Epidermal melanocyte (primary cell): Measurements from ENCODE around the gene PDIA6.
"Not testable (repeated sequence)": the region's sequence is repeated elsewhere in the genome, so short reads cannot be mapped to it uniquely, and the experiment has no call there.

Experiments
- DNase-seq: peaks from one replicate; pipeline ENCODE4 v3.0.0; 2011; ENCODE audit warnings: low spot score; ENCODE audit not compliant: insufficient read length

The PDIA6 gene

DNA sequence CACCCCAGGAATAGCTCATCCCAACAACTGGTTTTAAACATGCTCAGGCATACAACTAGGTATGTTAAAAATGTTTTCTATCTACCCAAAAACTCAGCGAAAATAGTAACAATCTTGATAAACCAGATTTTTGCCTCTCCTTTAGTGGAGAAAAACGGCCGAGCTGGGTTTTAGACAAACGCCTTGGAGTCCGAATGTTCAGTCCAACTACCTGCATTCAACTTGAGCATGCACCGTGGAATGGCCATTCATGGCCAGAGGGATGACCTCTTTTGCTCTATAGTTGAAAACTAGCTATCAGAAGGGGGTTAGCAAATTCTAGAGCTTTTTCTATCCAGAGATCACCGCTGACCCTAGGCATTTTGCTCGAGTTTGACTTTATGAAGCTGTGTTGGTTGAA lies 30.8 kb downstream of the PDIA6 start:
- no peak for DNase-seq

DNA sequence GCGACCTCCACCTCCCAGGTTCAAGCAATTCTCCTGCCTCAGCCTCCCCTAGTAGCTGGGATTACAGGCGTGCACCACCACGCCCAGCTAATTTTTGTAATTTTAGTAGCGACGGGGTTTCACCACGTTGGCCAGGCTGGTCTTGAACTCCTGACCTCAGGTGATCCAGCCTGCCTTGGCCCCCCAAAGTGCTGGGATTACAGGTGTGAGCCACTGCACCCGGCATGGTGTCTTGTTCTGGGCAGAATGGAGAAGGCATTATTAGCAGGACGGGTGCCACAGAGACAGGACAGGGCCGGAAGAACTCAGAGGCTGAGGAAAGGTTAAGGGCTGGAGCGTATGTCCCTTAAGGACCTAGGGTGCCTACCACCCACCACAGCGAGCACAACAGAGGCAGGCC lies 31.8 kb downstream of the PDIA6 start:
- not testable (repeated sequence) for DNase-seq

DNA sequence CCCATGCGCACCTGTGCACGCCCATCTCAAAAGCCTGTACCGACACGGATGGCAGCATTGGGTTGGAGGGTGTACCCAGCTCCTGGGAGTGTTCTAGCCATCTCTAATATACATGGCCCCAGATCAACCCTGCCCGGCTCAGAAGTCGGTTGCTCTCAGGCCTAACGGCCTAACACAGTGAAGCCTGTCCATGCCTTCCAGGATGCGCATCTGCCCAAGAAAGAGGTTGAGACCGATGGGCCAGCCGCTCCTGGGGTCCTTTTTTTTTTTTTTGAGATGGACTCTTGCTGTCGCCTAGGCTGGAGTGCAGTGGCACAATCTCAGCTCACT lies 32.1 kb downstream of the PDIA6 start:
- DNase-seq = no peak

DNA sequence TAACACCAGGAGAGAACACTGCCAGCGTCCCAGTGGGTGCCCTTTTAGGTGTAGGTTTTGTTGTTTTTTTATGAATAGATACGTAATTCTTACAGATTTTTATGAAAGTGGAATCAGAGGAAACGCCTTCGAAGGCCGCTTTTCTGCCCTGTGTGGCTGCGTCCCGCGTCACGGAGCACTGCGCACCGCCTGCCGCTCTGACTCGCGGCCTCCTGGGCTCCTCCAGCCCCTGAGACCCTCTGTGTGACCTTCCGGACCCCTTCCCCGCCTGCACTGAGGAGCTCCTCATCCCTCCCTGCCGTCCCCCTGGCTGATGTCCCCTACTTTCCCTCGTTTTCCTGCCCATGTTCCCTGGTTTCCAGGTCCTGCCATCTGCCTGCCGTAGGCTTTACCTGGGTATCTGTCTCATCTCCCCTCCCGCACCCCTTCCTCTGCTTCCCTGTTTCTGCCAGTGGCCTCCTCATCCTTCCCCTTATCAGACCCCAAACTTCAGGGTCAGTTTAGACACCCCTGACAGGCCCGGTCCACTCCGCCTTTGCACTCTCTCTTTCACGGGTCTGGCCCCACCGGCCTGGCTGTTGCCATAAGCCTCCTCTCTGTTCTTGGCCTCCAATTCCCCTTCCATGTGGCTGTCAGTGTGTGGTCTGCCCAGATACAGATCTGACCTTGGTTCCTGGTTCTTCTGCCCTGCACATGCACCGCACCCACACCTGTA lies 32.7 kb downstream of the PDIA6 start:
- DNase-seq = no peak

DNA sequence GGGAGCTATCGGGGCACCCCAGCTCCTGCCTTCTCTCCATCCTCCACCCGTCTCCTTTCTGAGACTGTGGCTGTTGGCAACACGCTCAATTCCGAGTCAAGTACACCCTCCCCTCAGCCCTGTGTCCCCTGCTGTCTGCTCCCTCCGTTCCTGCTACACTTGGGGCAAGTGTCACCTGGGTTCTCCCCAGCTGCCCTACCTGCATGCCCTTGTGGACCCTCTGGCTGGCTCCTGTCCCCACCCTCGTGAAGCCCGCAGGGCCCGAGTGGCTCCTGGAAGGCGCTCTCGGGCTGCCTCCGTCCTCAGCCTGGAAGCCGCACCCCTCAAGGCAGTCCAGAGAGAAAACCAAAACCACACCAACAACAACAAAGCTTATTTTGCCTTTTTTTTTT lies 33.9 kb downstream of the PDIA6 start:
- no peak for DNase-seq

DNA sequence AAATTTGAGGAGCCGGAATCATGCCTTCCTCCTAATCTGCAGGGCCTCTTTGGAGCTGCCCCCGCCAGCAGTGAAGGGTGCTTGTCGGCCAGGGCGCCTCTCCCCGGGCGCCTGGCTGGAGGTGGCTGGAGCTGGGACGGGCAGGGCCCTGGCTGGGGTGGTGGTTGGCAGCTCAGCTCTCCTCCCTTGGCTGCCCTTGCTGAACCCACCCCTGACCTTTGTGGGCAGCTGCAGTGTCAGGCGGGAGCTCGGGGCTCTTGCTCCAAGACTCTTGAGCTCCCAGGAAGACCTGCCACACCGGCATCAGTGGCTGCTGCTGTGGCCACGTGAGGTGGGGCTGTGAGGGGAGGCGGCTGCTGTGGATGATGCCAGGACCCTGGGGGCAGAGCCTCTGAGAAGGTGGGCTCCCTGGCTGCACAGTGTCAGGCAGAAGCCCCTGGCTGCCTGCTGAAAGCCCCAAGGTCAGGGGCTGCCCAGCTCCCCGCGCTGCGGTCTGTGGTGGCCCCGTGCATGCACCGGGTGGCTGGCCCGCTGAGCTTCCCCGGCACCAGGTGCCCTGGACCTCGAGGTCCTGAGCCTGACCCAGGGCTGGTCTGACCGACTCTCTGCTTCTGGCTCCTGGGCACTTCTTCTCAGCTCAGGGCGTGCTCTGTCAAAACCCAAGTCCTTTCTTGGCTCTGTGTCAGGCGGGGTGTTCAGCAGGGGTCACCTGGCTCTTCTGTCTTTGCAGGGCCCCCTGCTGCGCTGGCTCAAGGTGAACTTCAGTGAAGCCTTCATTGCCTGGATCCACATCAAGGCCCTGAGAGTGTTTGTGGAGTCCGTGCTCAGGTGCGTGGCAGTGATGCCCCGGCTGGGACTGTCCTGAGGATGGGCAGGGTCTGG lies 34.5 kb downstream of the PDIA6 start:
- DNase-seq = no peak

DNA sequence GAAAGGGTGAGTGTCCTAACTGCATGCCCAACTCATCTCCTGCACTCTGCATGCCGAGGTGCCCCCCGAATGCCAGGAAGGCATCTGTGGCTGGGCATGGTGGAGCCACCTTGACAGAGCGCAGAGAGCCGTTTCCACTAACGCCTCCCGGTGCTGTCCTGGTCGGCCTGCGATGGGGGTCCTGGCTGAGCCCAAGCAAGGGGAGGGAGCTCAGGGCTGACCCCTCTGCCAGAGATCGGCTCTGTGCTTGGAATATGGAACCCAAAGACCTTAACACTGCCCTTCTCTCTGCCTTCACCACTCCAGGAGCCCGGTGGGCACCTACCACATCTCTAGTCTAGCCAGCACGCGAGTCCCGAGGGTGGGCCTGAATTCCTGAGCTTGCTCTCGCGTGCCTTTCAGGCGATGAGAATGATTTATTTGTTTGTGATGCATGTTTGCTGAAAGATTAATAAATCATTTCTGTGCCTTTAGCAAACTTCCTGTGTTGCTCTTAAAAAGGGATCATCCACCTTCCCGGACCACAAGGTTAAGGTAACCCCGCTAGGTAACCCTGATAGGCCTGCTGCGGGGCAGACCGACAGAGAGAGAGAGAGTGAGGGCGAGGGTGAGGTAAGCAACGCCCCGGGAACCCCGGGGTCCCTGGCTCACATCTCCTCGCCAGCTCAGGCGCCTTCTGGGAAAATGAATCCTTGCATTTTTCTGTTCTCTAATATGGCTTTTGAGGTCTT lies 35.3 kb downstream of the PDIA6 start:
- DNase-seq = no peak

DNA sequence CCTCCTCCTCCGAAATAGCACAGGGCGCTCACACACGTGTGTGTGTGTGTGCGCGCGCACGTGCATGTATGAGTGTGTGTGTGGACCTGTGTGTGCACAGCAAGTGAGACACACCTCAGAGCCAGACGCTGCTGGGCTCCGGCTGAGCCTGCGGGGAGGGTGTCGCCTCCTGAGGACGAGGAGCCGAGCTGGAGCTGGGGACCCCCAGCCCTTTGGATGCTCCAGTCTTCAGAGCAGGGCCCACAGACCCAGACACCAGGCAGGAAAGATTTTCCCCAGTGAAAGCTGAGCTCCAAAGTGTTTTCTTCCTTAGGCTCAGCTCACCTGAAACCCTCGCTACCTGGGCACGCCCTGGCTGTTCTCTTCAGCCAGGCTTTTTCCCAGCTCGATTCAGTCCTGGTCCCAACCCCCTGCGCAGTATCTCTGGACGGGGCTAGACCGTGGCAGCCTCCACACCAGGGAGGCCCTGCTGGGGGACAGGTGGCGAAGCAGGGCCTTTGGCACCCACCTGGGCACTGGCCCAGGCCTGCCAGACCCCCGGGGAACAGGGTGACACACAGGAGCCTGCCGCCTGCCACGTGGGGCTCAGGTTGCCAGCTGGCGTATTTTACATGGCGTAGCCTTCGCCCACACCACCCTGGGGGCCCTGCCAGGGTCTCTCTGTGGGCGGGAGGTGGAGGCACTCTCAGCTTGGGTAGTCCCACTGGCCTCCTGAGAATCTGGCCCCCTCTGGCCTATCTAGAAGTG lies 36.2 kb downstream of the PDIA6 start:
- no peak for DNase-seq

DNA sequence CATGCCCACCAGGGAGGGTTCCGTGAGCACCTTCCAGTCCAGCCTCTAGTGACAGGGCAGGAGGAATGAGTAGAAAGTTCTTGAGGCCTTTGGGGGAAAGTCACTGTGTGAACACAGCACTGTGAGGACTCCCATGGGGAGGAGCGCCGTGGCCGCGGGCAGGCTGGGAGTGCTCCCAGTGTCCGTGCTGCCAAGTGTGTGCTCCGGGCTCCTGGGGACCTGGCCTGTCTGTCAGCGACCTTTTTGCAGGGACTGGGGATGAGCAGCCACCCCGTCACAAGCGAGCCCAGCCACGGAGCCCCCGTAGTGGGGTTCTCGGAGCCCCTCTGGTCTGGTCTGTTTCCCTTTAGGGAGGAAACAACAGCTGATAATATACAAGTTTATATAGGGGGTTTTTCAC lies 36.8 kb downstream of the PDIA6 start:
- DNase-seq = no peak

DNA sequence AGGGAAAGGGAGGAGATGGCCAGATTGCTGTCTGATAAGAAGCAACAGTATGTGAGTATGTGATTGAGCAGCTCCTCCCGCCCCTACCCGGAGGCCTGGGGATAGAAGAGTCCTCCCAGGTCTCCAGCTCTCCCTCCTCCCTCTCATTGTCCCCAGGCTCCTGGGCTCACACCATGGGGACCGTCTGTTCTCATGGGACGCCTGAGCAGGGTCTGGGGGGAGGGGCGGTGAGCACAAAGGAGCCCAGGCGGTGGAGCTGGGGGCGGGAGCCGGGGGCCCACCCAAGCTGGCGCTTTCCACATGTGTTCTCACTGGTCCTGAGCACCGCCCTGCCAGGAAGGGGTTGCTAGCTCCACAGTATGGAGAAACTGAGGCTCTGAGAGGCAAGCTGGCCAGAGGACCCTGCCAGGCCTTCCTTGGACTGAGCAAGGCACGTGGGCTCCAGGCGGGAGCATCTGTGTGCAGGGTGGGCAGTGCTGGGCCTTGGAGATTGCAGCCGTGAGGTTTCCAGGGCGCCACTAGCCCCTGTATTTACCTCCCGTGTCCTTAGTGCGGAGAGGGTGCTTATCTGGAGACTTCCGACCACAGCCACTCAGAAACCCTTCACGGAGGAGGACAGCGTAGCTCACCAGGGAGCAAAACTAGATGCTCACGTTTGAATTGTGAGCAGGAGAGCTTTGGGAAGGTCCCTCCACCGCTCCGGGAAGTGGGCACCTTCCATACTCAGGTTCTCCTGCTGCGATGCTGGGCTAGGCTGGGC lies 37.4 kb downstream of the PDIA6 start:
- DNase-seq = no peak

DNA sequence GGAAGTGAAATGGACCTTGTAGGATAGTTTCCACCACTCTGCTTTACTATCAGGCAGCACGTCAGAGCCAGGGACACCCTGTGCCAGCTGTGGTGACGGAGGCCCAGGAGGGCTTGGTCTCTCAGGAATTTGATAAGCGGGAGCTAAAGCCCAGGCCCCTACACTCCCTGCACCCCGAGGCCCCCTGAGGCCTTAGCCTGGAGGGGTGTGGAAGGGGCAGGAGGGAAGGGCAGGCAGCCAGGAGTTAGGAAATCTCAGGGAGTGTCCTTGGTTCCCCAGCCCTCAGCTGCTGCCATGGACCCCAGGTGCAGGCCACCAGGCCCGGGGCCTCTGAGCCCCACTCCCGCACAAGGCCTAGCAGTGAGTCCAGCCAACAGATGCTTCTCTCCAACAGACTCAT lies 38.2 kb downstream of the PDIA6 start:
- DNase-seq = no peak

DNA sequence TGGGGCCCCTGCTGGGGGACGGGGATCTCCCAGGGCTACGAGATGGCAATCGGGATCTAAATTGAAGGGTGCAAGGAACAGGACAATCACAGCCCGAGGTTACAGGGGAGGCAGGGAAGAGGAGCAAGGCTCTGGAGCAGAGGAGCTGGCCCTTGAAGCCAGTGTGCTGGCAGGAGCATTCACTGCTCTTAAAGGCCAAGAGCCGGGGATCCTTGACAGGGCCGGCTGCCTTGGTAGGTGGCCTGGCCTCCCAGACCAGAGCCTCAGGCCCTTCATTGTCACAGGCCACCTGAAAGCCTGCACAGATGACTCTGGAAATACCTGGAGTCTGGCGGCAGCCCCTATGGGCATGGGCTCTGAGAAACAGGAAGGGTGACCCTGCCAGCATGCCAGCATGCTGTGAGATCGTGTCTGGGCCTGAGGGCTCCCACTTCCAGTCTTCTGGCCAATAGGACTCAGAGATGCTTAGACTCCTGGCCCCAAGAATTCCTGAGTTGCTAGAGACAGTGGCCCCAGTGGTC lies 38.7 kb downstream of the PDIA6 start:
- no peak for DNase-seq

DNA sequence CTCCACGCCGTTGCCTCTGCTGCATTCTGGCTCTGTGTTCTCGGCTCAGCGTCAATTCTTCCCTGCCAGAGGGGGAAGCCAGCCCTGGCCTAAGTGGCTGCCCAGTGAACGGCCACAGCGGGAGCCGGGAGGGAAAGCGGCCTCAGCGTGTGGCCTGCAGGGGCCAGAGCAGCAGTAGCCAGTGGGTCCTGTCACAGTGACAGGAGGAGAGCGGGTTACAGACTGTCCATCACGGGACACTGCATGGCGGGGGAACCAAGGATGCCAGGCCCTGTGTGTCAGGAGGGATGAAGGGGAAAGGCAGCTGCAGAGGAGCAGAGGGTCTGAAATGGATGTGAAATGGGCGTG lies 39.7 kb downstream of the PDIA6 start:
- no peak for DNase-seq

DNA sequence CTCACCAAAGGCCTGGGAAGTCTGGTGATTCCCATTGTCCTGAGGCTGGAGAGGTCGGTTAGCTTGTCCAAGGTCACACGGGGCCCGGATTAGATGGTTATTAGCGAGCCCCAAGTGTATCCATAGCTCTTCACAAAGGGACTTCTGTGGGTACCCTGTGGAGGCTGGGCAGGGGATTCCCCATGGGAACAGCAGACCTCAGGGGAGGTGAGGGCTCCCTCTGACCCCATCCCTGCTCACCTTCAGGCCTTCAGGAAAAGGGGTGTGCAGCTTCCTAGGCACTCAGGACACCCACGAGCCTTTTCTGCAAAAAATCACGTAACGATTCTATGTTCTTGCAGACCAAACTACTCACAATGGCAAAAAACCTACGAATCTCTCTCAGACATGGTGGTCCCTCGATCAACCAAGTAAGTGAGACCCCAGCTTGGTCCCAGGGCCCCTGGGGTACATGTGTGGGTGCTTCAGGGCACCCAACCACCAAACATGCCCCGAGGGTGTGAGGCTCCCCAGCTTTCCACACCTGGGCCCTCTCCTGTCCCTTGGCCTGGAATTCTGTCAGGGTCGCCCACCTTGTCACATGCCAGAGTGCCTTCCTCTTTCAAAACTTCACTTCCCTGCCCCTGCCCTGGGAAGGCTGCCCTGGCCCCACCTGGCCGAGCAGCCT lies 40.3 kb downstream of the PDIA6 start:
- DNase-seq = no peak

DNA sequence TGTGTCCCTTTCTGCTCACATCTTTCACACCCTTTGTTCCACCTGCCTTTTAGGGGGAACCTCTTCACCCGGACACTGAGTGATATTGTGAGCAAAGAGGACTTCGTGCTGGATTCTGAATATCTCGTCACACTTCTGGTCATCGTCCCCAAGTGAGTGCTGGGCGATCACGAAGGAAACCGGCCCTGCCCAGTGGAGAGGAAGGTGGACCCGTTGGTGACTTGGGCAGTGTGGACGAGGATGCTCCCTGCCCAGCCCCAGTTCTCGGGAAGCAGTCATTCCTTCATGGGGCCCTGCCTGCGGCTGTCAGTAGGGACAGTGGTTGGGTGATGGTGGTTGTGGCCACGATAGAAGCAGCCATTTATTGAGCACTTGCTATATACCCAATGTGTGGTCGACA lies 40.8 kb downstream of the PDIA6 start:
- no peak for DNase-seq

DNA sequence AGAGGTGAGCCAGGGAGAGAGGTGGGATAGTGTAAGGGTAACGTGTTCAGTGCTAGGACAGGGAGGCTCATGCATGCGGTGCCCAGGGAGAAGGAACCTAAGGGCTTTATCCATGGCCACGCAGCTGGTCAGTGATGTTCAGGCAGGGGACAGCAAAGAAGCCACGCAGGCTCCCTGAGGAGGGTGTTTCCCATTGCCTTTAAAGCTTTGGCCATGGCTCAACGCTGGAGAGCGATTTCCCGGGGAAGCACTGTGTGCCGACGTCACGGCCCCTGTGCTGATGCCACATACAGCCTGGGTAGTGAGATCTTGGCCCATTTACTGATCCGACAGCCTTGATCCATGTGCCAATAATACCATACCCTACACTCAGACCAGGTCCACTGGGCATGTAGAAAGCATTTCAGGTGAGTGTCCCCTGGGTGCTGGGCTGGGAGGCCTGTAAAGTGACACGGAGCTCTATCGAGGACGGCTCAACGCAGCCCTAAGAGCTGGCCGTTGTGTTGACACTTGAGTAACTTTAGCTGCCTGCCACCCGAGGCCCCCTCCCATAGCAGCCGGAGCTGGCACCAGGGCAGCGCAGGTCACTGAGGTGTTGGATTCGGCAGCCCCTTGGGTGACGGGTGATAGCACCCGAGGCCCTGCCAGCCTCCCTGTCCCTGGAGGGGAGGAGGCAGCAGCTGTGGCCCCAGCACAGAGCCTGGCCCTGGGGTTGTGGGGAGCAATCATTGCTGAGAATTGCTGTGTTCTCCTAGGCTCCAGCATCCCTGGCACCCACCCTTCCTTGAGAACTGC lies 41.4 kb downstream of the PDIA6 start:
- no peak for DNase-seq

DNA sequence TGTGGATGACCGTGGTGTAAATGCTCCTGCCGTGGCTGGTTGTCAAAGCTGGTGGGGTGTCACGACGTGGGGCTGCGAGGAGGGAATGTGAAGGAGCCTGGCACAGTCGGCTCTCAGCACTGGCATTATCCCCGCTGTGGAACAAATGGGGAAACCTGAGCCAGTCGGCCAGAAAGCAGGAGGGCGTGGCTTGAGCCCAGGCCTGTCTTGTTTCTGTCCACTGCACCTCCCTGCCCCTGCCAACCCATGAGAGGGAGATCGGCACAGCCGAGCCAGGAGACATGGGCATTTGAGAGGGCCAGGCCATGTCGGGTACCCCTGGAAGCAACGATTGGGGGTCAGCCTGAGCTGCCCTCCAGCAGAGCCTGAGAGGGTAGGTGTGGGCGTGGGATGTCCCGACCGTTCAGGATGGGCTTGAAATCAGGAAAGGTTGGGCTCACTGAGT lies 44.5 kb downstream of the PDIA6 start:
- DNase-seq = no peak

DNA sequence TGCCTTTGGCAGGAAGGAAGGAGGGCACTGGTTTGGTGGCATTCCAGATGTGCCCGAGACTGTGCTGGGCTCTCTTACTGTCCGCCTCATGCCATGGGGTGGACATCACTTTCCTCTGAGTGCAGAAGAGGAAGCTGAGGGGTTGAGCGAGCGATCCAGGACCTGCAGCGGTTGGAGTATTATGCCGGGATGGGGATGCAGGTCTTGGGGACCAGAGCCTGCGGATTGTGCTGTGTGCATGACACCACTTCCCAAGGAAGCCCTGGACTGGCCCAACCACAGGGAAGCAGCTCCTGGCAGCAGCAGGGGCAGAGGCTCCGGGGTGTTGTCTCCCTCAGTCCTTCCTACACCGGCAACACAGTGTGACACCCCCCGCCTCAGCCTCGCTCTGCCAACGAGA lies 46.7 kb downstream of the PDIA6 start:
- no peak for DNase-seq

DNA sequence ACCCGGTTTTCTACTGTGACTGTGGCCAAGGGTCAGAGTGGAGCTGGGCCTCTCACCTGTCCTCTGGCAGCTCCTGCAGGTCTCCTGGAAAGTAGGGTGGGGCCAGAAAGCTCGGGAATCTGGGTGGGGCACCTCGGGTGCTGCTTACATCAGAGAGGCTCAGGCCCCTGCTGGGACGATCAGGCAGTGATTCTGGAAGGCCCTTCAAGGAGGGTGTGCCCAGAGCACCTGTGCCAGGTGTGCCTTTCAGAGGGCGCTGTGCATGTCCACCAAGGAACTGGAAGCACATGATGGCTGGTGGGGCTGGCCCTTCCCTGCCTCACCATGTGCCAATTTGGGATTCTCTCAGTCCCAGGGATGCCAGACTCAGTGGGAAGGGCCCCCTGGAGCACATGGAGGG lies 47.1 kb downstream of the PDIA6 start:
- DNase-seq = no peak
